Measurements from ENCODE around the gene ZBP1.

ZBP1 gene

DNA sequence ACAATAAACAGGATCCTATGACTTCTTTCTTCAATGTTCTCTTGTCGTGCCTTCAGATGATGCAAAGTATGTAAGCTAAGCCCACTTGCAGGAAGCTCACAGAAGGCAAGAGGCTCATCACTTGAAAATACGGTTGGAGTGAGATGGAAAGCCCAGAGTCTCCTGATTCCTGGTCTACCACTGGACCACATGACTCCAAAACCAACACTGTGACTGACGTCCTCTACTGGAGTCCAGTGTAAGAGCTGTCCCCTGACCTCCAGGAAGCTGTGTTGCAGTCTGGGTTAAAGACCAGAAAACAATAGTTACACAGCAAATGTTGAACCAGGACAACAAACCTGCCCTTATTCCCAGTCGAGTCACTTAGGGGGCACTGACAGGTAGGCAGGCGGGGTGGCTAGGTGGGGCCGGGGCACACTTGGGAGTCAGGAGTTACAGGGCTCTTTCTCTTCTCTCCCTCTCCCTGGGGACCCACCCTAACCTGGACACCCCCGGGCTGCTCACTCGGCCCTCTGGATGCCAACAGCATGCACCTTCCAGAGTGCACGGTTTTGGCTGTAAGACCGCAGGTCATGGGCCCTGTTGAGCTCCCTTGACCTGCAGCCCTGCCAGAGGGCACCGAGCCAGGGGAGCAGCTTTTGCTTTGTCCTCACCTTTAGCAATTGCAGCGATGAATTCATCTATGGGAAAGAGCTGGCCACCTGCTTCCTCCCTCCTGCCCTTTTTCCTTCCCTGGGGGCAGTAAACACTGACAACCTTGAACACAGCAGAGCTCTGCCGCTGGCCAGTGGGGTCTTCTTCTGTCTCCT lies 51.9 kb downstream of the ZBP1 start:
- DNase-seq: no peak

GRCh38 chr20:57567471-57568079 lies 52.7 kb downstream of the ZBP1 start:
- no peak for DNase-seq

- no peak for DNase-seq
These were observed 53.3 kb downstream of the ZBP1 start for GRCh38 chr20:57566803-57567459.

DNA sequence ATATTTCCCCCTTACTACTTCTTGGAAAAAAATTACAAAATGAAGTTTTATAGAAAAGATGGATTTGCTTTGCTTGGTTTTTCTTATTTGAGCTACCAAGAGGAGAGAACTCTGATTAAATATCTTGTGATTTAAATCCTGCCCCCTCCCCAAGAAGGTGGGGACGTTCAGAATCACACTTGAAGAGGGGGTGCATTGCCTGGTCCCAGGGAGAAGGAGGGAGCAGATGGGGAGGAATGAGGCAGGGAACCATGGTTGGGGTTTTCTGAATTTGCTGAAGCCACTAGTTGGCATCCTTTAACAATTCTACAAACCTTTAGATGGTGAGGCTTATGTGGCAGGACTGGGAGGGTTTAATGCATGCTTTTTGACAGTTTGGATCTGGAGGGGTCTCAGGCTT lies 53.8 kb downstream of the ZBP1 start:
- DNase-seq: no peak

DNA sequence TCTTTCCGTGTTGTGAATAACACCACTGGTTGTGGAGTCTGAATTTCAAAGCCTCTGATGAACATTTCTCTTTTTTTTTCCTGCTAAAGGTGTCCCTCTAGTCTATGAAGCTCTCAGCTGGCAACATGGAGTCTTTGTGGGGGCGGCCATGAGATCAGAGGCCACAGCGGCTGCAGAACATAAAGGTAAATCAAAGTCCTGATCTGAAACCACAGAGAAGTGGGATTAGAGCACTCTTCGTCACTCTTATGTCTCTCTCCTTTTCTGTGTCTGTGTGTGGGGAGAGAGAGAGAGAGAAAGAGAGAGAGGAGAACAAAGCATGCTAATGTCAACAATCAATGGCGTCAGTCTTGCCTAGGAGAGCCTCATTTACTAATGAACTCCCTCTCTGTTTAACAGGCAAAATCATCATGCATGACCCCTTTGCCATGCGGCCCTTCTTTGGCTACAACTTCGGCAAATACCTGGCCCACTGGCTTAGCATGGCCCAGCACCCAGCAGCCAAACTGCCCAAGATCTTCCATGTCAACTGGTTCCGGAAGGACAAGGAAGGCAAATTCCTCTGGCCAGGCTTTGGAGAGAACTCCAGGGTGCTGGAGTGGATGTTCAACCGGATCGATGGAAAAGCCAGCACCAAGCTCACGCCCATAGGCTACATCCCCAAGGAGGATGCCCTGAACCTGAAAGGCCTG lies 55.1 kb downstream of the ZBP1 start:
- no peak for DNase-seq

DNA sequence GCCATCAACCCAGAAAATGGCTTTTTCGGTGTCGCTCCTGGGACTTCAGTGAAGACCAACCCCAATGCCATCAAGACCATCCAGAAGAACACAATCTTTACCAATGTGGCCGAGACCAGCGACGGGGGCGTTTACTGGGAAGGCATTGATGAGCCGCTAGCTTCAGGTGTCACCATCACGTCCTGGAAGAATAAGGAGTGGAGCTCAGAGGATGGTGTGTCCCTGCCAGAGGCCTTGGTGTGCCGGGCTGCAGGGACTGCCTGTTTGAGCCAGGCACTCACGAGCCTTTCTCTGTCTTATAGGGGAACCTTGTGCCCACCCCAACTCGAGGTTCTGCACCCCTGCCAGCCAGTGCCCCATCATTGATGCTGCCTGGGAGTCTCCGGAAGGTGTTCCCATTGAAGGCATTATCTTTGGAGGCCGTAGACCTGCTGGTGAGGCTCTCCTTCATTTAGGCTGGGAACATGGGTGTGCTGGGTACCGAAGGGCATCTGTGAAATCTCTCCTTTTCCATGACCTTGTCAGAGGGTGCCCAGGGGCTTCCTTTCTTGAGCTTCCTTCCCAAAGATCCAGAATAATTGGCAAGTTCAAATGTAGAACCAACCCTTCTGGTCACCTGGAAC lies 55.9 kb downstream of the ZBP1 start:
- no peak for DNase-seq

GRCh38 chr20:57563522-57563921 lies 56.7 kb downstream of the ZBP1 start:
- no peak for DNase-seq

DNA sequence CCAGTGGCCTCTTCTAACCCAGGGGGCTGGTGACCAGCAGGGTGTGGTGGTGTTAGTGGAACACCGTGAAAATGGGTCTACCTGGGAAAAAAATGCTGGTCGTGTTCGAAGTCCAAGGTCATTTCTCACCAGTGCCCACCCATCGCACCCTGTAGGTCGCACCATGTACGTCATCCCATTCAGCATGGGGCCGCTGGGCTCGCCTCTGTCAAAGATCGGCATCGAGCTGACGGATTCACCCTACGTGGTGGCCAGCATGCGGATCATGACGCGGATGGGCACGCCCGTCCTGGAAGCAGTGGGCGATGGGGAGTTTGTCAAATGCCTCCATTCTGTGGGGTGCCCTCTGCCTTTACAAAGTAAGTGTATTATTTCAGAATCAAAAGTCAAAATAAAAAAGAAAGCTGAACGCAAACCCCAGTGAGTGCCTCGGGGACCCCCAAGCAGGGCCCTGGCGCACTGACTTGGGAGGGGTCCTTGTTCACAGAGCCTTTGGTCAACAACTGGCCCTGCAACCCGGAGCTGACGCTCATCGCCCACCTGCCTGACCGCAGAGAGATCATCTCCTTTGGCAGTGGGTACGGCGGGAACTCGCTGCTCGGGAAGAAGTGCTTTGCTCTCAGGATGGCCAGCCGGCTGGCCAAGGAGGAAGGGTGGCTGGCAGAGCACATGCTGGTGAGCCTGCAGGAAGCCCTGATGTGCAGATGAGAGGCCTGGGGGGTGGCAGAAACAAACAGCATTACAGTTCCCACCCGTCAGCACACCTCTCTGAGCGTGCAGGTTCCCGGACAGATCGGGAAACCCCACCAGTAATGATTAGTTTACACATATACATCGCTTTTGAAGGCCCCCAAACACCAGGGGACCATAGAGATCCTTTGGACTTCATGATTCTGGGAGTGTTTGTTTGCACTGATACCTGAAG lies 57.4 kb downstream of the ZBP1 start:
- DNase-seq: no peak

GRCh38 chr20:57561356-57562279 lies 58.6 kb downstream of the ZBP1 start:
- DNase-seq: no peak

DNA sequence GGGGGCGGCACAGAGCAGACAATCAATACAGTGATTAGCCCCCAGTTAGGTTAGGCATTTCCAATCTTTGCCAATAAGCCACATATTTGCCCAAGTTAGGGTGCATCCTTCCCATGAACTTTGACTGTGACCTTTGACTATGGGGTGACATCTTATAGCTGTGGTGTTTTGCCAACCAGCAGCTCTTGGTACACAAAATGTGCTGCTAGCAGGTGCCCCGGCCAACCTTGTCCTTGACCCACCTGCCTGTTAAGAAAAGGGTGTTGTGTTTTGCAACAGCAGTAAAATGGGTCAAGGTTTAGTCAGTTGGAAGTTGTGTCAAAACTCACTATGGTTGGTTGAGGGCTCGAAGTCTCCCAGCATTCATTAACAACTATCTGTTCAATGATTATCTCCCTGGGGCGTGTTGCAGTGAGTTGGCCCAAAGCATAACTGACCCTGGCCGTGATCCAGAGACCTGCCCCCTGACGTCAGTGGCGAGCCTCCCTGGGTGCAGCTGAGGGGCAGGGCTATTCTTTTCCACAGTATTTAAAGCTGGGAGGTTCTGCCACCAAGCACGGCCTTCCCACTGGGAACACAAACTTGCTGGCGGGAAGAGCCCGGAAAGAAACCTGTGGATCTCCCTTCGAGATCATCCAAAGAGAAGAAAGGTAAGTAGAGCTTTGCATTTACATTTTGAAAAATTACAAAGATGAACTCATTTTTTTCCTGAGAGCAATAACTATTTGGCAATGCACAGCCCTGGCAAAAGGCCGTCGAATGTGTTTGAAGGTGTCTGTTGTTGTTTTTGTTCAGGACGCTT lies 59.5 kb downstream of the ZBP1 start, which contains the start of gene PCK1:
PCK1 (plus strand) TSS at position 557 of the 802 bp plus-strand sequence. CDS start 302 bp downstream, outside the sequence.
- DNase-seq: peak; percentile 45

- DNase-seq: no peak
These were observed 60.3 kb downstream of the ZBP1 start for GRCh38 chr20:57559658-57560553.

- no peak for DNase-seq
These were observed 61.0 kb downstream of the ZBP1 start for GRCh38 chr20:57559289-57559634.

DNA sequence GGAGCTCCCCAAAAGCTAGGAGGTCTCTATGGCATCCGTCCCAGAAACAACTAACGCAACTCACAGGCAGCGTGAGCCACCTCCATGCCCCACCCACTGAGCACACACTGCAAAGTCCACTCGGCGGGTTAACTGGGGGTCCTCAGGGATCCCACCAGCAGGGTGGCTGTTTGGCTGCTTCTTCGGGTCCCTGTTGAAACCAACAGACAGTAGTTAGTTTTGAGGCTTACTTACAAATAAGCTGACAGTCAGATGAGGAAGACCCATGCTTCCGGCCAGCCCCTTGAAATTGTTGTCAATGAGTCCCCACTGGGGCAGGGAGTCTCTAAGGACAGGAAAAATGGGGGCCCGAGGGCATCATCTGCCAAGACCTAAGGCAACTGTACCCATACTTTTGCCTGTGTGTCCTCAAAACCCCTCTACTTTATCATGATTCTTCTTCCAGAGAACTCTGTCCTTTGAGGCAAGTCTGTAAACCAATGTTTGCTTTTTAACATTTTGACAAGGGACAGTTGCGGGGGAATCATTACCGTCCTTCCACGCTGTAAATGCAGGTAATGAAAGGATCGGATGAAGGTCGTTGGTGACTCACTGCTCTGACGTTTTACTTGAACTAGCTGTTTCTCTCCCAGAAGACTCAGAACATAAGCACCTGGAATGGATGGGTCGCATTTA lies 61.5 kb downstream of the ZBP1 start:
- no peak for DNase-seq

DNA sequence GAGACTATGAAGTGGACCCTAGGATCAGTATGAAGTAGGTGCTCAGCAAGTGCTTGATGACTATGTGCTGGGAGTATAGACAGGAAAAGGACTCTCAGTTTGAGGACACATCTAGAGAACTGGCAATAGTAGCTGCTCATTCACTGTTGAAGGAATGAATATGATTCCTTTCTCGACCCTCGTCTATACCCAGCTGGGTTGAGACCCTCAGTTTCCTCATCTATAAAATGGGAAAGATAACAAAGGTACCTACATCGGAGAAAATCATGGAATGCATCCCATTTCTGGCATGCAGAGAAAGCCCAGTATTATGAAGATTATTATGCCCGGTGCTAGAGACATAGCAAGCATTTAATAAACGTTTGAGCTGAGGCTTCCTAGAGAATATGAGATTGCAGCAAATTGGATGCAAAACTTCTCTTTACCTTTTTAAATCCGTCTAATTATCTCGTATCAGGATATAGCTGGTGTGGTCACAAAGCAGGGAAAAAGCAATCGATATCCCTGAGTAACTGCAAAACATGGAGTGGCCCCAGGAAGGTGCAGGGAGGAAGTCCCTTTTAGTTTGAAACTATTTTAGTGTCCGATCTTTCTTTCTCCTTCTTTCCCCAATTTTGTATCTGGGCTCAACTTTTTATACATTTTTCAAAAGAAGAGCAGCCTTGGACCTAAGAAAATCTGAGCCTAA lies 62.2 kb downstream of the ZBP1 start:
- no peak for DNase-seq

DNA sequence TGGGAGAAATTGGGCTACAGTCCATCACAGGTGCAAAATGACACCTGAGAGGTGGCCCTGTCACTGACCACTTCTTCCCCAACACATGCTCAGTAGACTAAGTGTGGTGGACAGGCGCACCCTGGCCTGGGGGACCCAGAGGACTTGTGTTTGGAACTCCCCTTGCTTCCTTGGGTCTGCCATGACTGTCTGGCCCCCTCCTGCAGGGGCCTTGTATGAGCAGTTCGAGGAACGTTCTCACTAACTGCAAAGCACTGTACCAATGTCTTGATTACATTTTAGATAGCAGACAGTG lies 63.3 kb downstream of the ZBP1 start:
- no peak for DNase-seq

- DNase-seq: no peak
These were observed 64.6 kb downstream of the ZBP1 start for GRCh38 chr20:57555457-57556184.

Measured in left hindlimb (tissue), 1 donor.